ENCODE results near the gene UBE2E2.

The UBE2E2 gene

DNA sequence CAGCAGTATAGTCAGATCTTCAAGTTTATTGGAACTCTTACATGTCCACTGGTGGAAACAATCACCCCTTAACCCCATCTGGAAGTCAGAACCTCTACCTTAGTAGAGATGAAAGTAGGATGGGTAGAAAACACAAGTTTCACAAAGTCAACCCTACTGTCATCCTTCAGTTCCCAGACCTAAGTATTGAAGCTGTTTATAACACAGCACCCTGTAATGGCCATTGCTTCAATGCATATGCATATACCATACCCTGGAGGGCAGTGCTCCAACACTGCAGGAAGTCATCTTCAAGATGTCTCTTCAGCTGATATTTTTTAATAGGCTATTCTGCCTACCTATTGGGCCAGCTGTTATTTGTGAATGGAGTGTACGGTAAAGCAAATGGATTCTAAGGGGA, 241.3 kb downstream of the UBE2E2 start:
- Mint-ChIP-seq H3K27ac (no peak overlapping the region), H3K36me3 (ENCODE audit: insufficient read depth) (no peaks in the 10 kb centered on the region), H3K27me3 (peaks cover 0 to under 1% of the 10 kb centered on the region in 2 donors), H3K4me1 (ENCODE audit: low read depth in 2 of 2) (peaks cover 3 to 4% of the 10 kb centered on the region in 2 donors), H3K9me3 (peaks cover 0 to 7% of the 10 kb centered on the region in 2 donors), H3K4me3 (no peak overlapping the region)
- DNase-seq (no peak), ATAC-seq (replicated peaks) (no peak)

DNA sequence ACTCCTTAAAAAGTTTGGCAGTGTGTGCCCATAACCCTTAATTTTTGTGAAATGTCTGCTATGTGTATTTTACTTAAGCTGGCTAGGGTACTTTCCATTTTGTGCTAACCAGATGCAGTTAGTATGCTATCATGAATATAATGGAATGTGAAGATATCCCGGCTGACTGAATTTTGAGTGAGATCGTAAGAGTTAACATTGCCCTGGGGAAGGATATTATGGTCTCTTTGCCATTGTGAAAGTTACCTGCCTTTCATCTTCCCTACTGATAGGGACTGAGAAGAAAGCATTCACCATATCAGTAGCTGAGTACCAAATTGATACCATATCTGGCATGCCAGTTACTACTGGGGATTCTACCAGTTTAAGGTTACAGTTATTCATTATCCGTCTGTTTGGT, 243.2 kb downstream of the UBE2E2 start:
- Mint-ChIP-seq H3K4me1 (ENCODE audit: low read depth in 2 of 2) (peaks cover 3 to 4% of the 10 kb centered on the region in 2 donors), H3K4me3 (no peak overlapping the region), H3K27me3 (no peaks in the 10 kb centered on the region), H3K36me3 (ENCODE audit: insufficient read depth) (no peaks in the 10 kb centered on the region), H3K9me3 (peaks cover 0 to 7% of the 10 kb centered on the region in 2 donors), H3K27ac (no peak overlapping the region)
- ATAC-seq (replicated peaks) = no peak
- no peak for DNase-seq

DNA sequence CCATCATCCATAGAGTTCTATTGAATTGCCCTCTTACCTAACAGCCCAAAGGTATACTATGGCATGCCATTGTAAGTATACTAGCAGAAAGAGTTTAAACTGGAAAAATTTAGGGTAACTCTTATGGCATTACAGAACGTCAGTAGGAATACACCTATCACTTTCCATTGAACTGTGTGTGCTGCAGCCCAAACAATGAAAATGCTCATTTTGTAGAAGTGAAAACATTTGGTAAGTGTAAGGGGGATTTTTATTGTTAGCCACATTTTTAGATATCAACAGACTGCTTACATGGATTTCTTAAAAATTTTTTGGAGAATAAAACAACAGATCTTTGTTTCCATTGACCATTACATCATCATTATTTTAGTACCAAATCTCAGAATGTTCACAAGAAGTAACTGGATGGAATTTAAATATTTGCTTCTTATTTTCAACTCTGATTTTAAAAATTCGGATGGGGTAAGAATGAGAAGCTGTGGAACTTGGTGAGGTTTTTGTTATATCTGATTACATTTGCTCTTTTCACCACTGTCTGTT, 245.9 kb downstream of the UBE2E2 start:
- H3K4me1 Mint-ChIP-seq (ENCODE audit: low read depth in 2 of 2) = no peaks in the 10 kb centered on the region
- H3K4me3 Mint-ChIP-seq = no peak overlapping the region
- no peaks in the 10 kb centered on the region for H3K27me3 Mint-ChIP-seq
- no peaks in the 10 kb centered on the region for H3K36me3 Mint-ChIP-seq (ENCODE audit: insufficient read depth)
- DNase-seq (no peak), ATAC-seq (replicated peaks) (no peak)
- peaks cover 0 to 7% of the 10 kb centered on the region in 2 donors for H3K9me3 Mint-ChIP-seq
- no peak overlapping the region for H3K27ac Mint-ChIP-seq

- H3K9me3 Mint-ChIP-seq = peaks cover 0 to 5% of the 10 kb centered on the region in 2 donors
- H3K27me3 Mint-ChIP-seq = no peaks in the 10 kb centered on the region
- no peak for ATAC-seq (replicated peaks)
- no peak overlapping the region for H3K27ac Mint-ChIP-seq
- no peak overlapping the region for H3K4me3 Mint-ChIP-seq
- H3K4me1 Mint-ChIP-seq (ENCODE audit: low read depth in 2 of 2) = no peaks in the 10 kb centered on the region
- no peak for DNase-seq
- H3K36me3 Mint-ChIP-seq (ENCODE audit: insufficient read depth) = no peaks in the 10 kb centered on the region
Observed at GRCh38 chr3:23450051-23450450, 246.9 kb downstream of the UBE2E2 start.

GRCh38 chr3:23450806-23451205, 247.7 kb downstream of the UBE2E2 start:
- ATAC-seq (replicated peaks) (no peak), DNase-seq (no peak)
- no peaks in the 10 kb centered on the region for H3K4me1 Mint-ChIP-seq (ENCODE audit: low read depth in 2 of 2)
- H3K27ac Mint-ChIP-seq = no peak overlapping the region
- H3K4me3 Mint-ChIP-seq = no peak overlapping the region
- no peaks in the 10 kb centered on the region for H3K27me3 Mint-ChIP-seq
- H3K9me3 Mint-ChIP-seq = no peaks in the 10 kb centered on the region
- H3K36me3 Mint-ChIP-seq (ENCODE audit: insufficient read depth) = no peaks in the 10 kb centered on the region

- DNase-seq = no peak
- Mint-ChIP-seq H3K27me3 (peaks cover 0 to under 1% of the 10 kb centered on the region in 2 donors), H3K27ac (no peak overlapping the region), H3K36me3 (ENCODE audit: insufficient read depth) (no peaks in the 10 kb centered on the region), H3K9me3 (no peaks in the 10 kb centered on the region), H3K4me1 (ENCODE audit: low read depth in 2 of 2) (no peaks in the 10 kb centered on the region), H3K4me3 (no peak overlapping the region)
- no peak for ATAC-seq (replicated peaks)
Observed at GRCh38 chr3:23452408-23452807, 249.3 kb downstream of the UBE2E2 start.

DNA sequence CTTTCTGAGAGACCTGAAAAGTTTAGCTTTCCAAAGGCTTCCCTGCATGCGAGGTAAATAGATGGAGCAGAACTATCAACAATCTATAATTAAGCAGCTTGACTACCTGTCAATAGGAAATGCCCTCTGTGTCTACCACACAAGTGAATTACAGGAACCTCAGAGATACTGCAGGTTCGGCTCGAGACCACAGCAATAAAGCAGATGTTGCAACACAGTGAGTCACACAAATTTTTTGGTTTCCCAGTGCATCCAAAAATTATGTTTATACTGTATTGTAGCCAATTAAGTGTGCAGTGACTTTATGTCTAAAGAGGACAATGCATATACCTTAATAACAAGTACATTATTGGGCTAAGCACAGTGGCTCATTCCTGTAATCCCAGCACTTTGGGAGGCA, 252.0 kb downstream of the UBE2E2 start:
- H3K4me1 Mint-ChIP-seq (ENCODE audit: low read depth in 2 of 2) = no peaks in the 10 kb centered on the region
- no peaks in the 10 kb centered on the region for H3K36me3 Mint-ChIP-seq (ENCODE audit: insufficient read depth)
- H3K4me3 Mint-ChIP-seq = no peak overlapping the region
- peaks cover 0 to 7% of the 10 kb centered on the region in 2 donors for H3K27me3 Mint-ChIP-seq
- no peak overlapping the region for H3K27ac Mint-ChIP-seq
- DNase-seq (no peak), ATAC-seq (replicated peaks) (no peak)
- H3K9me3 Mint-ChIP-seq = peaks cover 0 to 3% of the 10 kb centered on the region in 2 donors

GRCh38 chr3:23455775-23456174, 252.6 kb downstream of the UBE2E2 start:
- peaks cover 0 to 7% of the 10 kb centered on the region in 2 donors for H3K27me3 Mint-ChIP-seq
- no peaks in the 10 kb centered on the region for H3K4me1 Mint-ChIP-seq (ENCODE audit: low read depth in 2 of 2)

DNA sequence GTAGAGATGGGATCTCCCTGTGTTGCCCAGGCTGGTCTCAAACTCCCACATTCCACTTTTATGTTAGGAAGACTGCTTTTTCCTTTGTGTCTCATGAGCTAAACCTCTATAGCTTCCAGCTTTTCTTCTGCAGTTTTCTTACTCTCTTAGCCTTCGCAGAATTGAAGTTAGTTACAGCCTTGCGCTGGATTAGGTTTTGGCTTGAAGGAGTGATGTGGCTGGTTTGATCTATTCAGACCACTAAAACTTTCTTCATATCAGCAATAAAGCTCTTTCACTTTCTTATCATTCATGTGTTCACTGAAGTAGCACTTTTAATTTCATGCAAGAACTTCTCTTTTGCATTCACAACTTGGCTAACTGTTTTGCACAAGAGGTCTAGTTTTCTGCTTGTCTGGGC, 254.6 kb downstream of the UBE2E2 start:
- DNase-seq (no peak), ATAC-seq (replicated peaks) (no peak)
- Mint-ChIP-seq H3K4me1 (ENCODE audit: low read depth in 2 of 2) (no peaks in the 10 kb centered on the region), H3K4me3 (no peak overlapping the region), H3K27me3 (peaks cover 0 to 7% of the 10 kb centered on the region in 2 donors), H3K27ac (no peak overlapping the region), H3K9me3 (peaks cover 0 to 3% of the 10 kb centered on the region in 2 donors), H3K36me3 (ENCODE audit: insufficient read depth) (no peaks in the 10 kb centered on the region)

More at GRCh38 chr3:23455775-23456174, 252.6 kb downstream of the UBE2E2 start:
- DNase-seq (no peak), ATAC-seq (replicated peaks) (no peak)
- no peak overlapping the region for H3K4me3 Mint-ChIP-seq
- no peak overlapping the region for H3K27ac Mint-ChIP-seq
- H3K36me3 Mint-ChIP-seq (ENCODE audit: insufficient read depth) = no peaks in the 10 kb centered on the region
- peaks cover 0 to 3% of the 10 kb centered on the region in 2 donors for H3K9me3 Mint-ChIP-seq

DNA sequence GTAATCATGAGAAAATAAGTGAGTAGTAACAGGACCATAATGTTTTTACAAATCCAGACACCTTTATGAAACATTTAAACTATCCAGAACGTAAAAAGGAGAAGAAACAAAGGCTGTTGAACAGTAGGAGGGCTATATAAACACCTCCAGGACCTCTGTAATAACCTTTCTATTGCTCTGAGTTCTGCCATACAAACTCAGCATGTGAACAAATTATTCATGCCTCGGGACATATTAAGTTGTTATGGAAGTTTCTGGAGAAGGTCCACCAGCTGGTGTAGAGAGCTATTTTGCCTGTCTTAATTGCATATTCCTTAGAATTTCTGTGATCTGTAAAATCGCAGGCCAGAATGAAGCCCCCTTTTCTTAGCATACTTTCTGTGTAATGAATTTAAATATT, 256.3 kb downstream of the UBE2E2 start:
- peaks cover 0 to 3% of the 10 kb centered on the region in 2 donors for H3K9me3 Mint-ChIP-seq
- H3K4me3 Mint-ChIP-seq = no peak overlapping the region
- peaks cover 0 to 7% of the 10 kb centered on the region in 2 donors for H3K27me3 Mint-ChIP-seq
- no peak overlapping the region for H3K27ac Mint-ChIP-seq
- ATAC-seq (replicated peaks) (no peak), DNase-seq (no peak)
- H3K4me1 Mint-ChIP-seq (ENCODE audit: low read depth in 2 of 2) = no peaks in the 10 kb centered on the region
- H3K36me3 Mint-ChIP-seq (ENCODE audit: insufficient read depth) = no peaks in the 10 kb centered on the region

DNA sequence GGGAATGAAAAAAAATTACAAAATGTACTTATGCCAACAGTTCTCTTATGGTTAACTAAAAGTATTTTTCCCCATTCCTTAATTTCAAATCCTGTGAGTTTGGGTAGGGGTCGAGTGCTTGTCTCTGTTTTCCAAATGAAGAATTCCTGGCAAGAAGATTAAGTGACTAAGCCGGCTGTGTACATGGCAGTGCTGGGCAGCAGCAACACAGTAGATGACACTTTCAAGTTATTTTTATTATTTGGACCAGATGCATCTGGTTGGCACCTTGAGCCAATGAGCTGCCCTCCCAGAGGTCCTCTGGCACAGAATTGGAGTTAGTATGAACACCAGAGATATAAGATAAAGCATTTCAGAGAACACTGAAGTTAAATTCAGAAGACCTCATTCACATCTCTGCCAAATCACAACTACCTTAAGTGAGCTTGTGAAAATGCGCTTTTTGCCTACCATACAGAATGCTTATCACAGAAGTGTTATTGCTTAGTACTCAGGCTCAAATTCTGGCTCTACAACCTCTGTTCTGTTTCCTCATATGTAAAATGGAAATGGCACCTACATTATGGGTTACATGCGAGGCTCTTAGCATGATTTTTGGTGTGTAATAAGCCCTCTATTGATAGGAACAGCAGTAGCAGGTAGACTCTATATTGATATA, 256.9 kb downstream of the UBE2E2 start:
- H3K4me1 Mint-ChIP-seq (ENCODE audit: low read depth in 2 of 2) = no peaks in the 10 kb centered on the region
- DNase-seq = no peak

GRCh38 chr3:23461069-23461468, 257.9 kb downstream of the UBE2E2 start:
- Mint-ChIP-seq H3K27me3 (peaks cover 0 to 7% of the 10 kb centered on the region in 2 donors), H3K4me1 (ENCODE audit: low read depth in 2 of 2) (no peaks in the 10 kb centered on the region), H3K27ac (no peak overlapping the region), H3K9me3 (peaks cover 0 to 3% of the 10 kb centered on the region in 2 donors), H3K36me3 (ENCODE audit: insufficient read depth) (no peaks in the 10 kb centered on the region), H3K4me3 (no peak overlapping the region)
- DNase-seq = no peak
- ATAC-seq (replicated peaks) = no peak

More for the DNA sequence above, 256.9 kb downstream of the UBE2E2 start:
- no peak for ATAC-seq (replicated peaks)
- H3K36me3 Mint-ChIP-seq (ENCODE audit: insufficient read depth) = no peaks in the 10 kb centered on the region
- no peak overlapping the region for H3K27ac Mint-ChIP-seq
- H3K4me3 Mint-ChIP-seq = no peak overlapping the region
- peaks cover 0 to 7% of the 10 kb centered on the region in 2 donors for H3K27me3 Mint-ChIP-seq
- peaks cover 0 to 3% of the 10 kb centered on the region in 2 donors for H3K9me3 Mint-ChIP-seq

- no peaks in the 10 kb centered on the region for H3K36me3 Mint-ChIP-seq (ENCODE audit: insufficient read depth)
- H3K4me1 Mint-ChIP-seq (ENCODE audit: low read depth in 2 of 2) = no peaks in the 10 kb centered on the region
Observed at GRCh38 chr3:23463791-23464190, 260.7 kb downstream of the UBE2E2 start.

GRCh38 chr3:23465569-23465968, 262.4 kb downstream of the UBE2E2 start:
- no peaks in the 10 kb centered on the region for H3K36me3 Mint-ChIP-seq (ENCODE audit: insufficient read depth)
- no peaks in the 10 kb centered on the region for H3K4me1 Mint-ChIP-seq (ENCODE audit: low read depth in 2 of 2)
- ATAC-seq (replicated peaks) (no peak), DNase-seq (no peak)
- peaks cover 0 to 9% of the 10 kb centered on the region in 2 donors for H3K27me3 Mint-ChIP-seq
- H3K27ac Mint-ChIP-seq = no peak overlapping the region
- H3K4me3 Mint-ChIP-seq = no peak overlapping the region
- H3K9me3 Mint-ChIP-seq = peaks cover 0 to 4% of the 10 kb centered on the region in 2 donors

More at GRCh38 chr3:23463791-23464190, 260.7 kb downstream of the UBE2E2 start:
- no peak for ATAC-seq (replicated peaks)
- peaks cover 0 to 2% of the 10 kb centered on the region in 2 donors for H3K9me3 Mint-ChIP-seq
- H3K27ac Mint-ChIP-seq = no peak overlapping the region
- no peak for DNase-seq
- no peak overlapping the region for H3K4me3 Mint-ChIP-seq
- peaks cover 0 to under 1% of the 10 kb centered on the region in 2 donors for H3K27me3 Mint-ChIP-seq

Measured in effector memory CD8-positive, alpha-beta T cell (primary cell).